Transverse colon (tissue), 4 donors: ENCODE measurements around the gene SEMA4A. TPM values are rescaled to one million over a fixed set of nuclear protein-coding genes. Genes with fewer than 3 reads are reported as not detected.

ENCODE experiments used
- DNase-seq: peaks from one replicate; pipeline ENCODE4 v3.0.0-alpha.2; 2019
- H3K27ac ChIP-seq, 4 donors: fragments of 200-600 bp; sonication (generic); 2 replicates each; pipeline ENCODE4 v1.5.1; 2016 to 2018; ENCODE audit warnings: inconsistent platforms in 4 of 4
- H3K27me3 ChIP-seq: fragments of 200-600 bp; sonication (generic); 2 replicates; pipeline ENCODE4 v1.5.1; 2017; ENCODE audit warnings: inconsistent platforms
- H3K36me3 ChIP-seq, 4 donors: fragments of 200-600 bp; sonication (generic); 2 replicates each; pipeline ENCODE4 v1.5.1; 2017 to 2019; ENCODE audit warnings: inconsistent platforms in 4 of 4
- H3K4me1 ChIP-seq, 4 donors: fragments of 200-600 bp; sonication (generic); 2 replicates each; pipeline ENCODE4 v1.5.1; 2017 to 2020; ENCODE audit warnings: inconsistent platforms in 4 of 4
- H3K4me3 ChIP-seq, 4 donors: fragments of 200-600 bp; sonication (generic); 1 replicate in 1 of 4; 2 replicates in 3 of 4; pipeline versions ENCODE4 v1.5.1 to v1.6.1; 2017 to 2019; ENCODE audit warnings: inconsistent platforms in 4 of 4
- H3K9me3 ChIP-seq, 2 donors: fragments of 200-600 bp; sonication (generic); 2 replicates each; pipeline ENCODE4 v1.5.1; 2017 to 2019; ENCODE audit warnings: inconsistent platforms in 2 of 2
- EP300 ChIP-seq: sonication (generic); formaldehyde crosslinking; IDR thresholded peaks from one replicate; pipeline ENCODE4 v1.6.1; 2017; ENCODE audit warnings: antibody characterized with exemption, low read depth
- POLR2A ChIP-seq: fragments of 450-650 bp; IDR thresholded peaks from one replicate; pipeline ENCODE4 v1.6.1; 2016; ENCODE audit warnings: antibody characterized with exemption, mild to moderate bottlenecking, moderate library complexity
- POLR2AphosphoS5 ChIP-seq, 3 donors: sonication (generic); formaldehyde crosslinking; IDR thresholded peaks; one replicate each; pipeline ENCODE4 v1.6.1; 2016; ENCODE audit warnings: antibody characterized with exemption in 3 of 3
- WGBS, 2 donors: methylation state at CpG; one replicate each; pipeline ENCODE4 v1.1.5; 2018; ENCODE audit warnings: low coverage in 1 of 2; 5-methylcytosine and 5-hydroxymethylcytosine counted together
- in situ Hi-C, 4 donors: fragments of 200-750 bp; cut with MboI; loops; one replicate each; pipeline versions ENCODE4 v1.15.0 to v1.15.1; 2017; ENCODE audit warnings: low sequenced_read_pairs in 3 of 4, low pct_ligation_motif_present in 1 of 4, low pct_unique_long_range_greater_than_20kb in 1 of 4
- intact Hi-C: fragments of 100-400 bp; cut with DNase I; formaldehyde crosslinking; loops from one replicate; pipeline ENCODE4 v1.15.1; 2023; ENCODE audit warnings: low total_unique reads
- total RNA-seq, 4 donors: library from RNA; depleted of rRNA; stranded (reverse); fragments of >200 nt; gene quantifications; one replicate each; pipeline ENCODE4 v1.1.0, GENCODE V29; 2016
- TF ChIP-seq, protein P1 (sequence below), 5 experiments: fragments of 200-600 bp in 3 of 5; fragments of 450-650 bp in 2 of 5; sonication (generic) in 3 of 5; IDR thresholded peaks; 1 replicate in 2 of 5; 2 replicates in 3 of 5; pipeline ENCODE4 v1.5.1; 2016 to 2017; ENCODE audit warnings: antibody characterized with exemption in 5 of 5, inconsistent platforms in 3 of 5, mild to moderate bottlenecking in 2 of 5, moderate library complexity in 1 of 5

SEMA4A gene
- total RNA-seq, 4 donors from 2014 or later = 2.6 to 6.0 (median 4.8) TPM; not detected in 1

DNA sequence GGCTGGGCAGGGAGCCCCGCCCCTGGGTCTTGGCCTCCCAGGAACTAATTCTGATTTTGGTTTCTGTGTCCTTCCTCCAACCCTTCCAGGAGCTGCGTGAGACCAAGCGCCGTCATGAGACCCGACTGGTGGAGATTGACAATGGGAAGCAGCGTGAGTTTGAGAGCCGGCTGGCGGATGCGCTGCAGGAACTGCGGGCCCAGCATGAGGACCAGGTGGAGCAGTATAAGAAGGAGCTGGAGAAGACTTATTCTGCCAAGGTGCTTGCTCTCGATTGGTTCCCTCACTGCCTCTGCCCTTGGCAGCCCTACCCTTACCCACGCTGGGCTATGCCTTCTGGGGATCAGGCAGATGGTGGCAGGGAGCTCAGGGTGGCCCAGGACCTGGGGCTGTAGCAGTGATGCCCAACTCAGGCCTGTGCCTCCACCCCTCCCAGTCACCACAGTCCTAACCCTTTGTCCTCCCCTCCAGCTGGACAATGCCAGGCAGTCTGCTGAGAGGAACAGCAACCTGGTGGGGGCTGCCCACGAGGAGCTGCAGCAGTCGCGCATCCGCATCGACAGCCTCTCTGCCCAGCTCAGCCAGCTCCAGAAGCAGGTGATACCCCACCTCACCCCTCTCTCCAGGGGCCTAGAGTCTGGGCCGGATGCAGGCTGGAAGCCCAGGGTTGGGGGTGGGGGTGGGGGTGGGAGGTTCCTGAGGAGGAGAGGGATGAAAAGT, 18.5 kb upstream of the SEMA4A start:
- Histone ChIP-seq H3K36me3 (peaks cover 0 to 88% (median 45%) of the 10 kb centered on the region in 4 donors), H3K27ac (no peak overlapping the region), H3K4me1 (peaks cover 3 to 9% (median 8%) of the 10 kb centered on the region in 4 donors), H3K4me3 (no peak overlapping the region), H3K9me3 (no peaks in the 10 kb centered on the region), H3K27me3 (no peaks in the 10 kb centered on the region)
- 92% methylated on average over 18 of the region's 18 CpGs; no CpG with 5 or more reads in 1 of the 2 donors for WGBS, 2 donors
- DNase-seq = no peak
- TF ChIP-seq POLR2A = no peak
- in situ Hi-C loops (loop anchor here in 3 of 4 donors (5.0 kb wide), 3 partner anchors 38 to 48 kb away; no protein-coding TSS in a partner anchor), intact Hi-C loops (no loop called here)

DNA sequence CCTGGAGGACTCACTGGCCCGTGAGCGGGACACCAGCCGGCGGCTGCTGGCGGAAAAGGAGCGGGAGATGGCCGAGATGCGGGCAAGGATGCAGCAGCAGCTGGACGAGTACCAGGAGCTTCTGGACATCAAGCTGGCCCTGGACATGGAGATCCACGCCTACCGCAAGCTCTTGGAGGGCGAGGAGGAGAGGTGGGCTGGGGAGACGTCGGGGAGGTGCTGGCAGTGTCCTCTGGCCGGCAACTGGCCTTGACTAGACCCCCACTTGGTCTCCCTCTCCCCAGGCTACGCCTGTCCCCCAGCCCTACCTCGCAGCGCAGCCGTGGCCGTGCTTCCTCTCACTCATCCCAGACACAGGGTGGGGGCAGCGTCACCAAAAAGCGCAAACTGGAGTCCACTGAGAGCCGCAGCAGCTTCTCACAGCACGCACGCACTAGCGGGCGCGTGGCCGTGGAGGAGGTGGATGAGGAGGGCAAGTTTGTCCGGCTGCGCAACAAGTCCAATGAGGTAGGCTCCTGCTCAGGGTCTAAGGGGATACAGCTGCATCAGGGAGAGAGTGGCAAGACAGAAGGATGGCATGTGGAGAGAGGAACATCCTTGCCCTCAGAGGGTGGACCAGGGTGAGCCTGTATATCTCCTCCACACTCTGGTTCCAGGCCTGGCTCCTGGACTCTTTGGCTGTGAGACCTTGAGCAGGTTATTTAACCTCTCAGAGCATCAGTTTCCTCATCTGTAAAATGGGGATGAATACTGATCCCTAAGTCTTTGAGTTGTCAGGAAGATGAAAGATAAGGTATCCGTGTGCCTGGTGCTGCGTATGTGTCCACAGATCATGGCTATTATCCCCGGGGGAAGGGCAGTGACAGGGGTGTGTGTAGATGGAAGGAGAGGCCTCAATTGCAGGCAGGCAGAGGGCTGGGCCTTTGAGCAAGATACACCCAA, 17.2 kb upstream of the SEMA4A start:
- intact Hi-C loops (no loop called here), in situ Hi-C loops (no loop called here)
- no peaks in the 10 kb centered on the region for H3K27me3 ChIP-seq
- H3K27ac ChIP-seq = no peak overlapping the region
- H3K9me3 ChIP-seq = no peaks in the 10 kb centered on the region
- H3K36me3 ChIP-seq = peaks cover 0 to 80% (median 41%) of the 10 kb centered on the region in 4 donors
- H3K4me1 ChIP-seq = peaks cover 0 to 11% (median 5%) of the 10 kb centered on the region in 4 donors
- no peak for DNase-seq
- 91% methylated on average over 34 of the region's 34 CpGs; no CpG with 5 or more reads in 1 of the 2 donors for WGBS, 2 donors
- no peak overlapping the region for H3K4me3 ChIP-seq
- TF ChIP-seq, protein P1, sequence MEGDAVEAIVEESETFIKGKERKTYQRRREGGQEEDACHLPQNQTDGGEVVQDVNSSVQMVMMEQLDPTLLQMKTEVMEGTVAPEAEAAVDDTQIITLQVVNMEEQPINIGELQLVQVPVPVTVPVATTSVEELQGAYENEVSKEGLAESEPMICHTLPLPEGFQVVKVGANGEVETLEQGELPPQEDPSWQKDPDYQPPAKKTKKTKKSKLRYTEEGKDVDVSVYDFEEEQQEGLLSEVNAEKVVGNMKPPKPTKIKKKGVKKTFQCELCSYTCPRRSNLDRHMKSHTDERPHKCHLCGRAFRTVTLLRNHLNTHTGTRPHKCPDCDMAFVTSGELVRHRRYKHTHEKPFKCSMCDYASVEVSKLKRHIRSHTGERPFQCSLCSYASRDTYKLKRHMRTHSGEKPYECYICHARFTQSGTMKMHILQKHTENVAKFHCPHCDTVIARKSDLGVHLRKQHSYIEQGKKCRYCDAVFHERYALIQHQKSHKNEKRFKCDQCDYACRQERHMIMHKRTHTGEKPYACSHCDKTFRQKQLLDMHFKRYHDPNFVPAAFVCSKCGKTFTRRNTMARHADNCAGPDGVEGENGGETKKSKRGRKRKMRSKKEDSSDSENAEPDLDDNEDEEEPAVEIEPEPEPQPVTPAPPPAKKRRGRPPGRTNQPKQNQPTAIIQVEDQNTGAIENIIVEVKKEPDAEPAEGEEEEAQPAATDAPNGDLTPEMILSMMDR (IDR thresholded peaks at IDR 0.05) = no peak
- TF ChIP-seq EP300 = no peak
- no peak for TF ChIP-seq POLR2AphosphoS5 (IDR thresholded peaks at IDR 0.05)
- no peak for TF ChIP-seq POLR2A

DNA sequence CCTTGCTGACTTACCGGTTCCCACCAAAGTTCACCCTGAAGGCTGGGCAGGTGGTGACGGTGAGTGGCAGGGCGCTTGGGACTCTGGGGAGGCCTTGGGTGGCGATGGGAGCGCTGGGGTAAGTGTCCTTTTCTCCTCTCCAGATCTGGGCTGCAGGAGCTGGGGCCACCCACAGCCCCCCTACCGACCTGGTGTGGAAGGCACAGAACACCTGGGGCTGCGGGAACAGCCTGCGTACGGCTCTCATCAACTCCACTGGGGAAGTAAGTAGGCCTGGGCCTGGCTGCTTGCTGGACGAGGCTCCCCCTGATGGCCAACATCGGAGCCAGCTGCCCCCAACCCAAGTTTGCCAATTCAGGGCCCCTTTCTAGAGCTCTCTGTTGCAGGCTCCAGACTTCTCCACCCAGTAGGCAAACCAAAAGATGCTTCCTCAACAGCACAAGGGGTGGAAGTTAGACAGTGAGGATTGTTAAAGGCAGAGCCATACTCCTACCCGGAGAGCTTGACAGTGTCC, 16.4 kb upstream of the SEMA4A start:
- Histone ChIP-seq H3K36me3 (peaks cover 0 to 73% (median 37%) of the 10 kb centered on the region in 4 donors), H3K27me3 (no peaks in the 10 kb centered on the region), H3K27ac (no peak overlapping the region), H3K9me3 (no peaks in the 10 kb centered on the region), H3K4me3 (no peak overlapping the region), H3K4me1 (peaks cover 0 to 15% (median 9%) of the 10 kb centered on the region in 4 donors)
- intact Hi-C loops (no loop called here), in situ Hi-C loops (no loop called here)
- WGBS, 2 donors = 60 to 83% methylated on average over 1 to 12 of the region's 12 CpGs
- TF ChIP-seq POLR2AphosphoS5 (IDR thresholded peaks at IDR 0.05) (no peak), EP300 (no peak), POLR2A (no peak)
- TF ChIP-seq, protein P1 (IDR thresholded peaks at IDR 0.05) = no peak
- DNase-seq = no peak

DNA sequence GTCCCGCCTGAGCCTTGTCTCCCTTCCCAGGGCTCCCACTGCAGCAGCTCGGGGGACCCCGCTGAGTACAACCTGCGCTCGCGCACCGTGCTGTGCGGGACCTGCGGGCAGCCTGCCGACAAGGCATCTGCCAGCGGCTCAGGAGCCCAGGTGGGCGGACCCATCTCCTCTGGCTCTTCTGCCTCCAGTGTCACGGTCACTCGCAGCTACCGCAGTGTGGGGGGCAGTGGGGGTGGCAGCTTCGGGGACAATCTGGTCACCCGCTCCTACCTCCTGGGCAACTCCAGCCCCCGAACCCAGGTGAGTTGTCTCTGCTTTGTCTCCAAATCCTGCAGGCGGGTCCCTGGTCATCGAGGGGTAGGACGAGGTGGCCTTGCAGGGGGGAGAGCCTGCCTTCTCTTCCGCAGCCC, 14.9 kb upstream of the SEMA4A start:
- peaks cover 0 to 60% (median 33%) of the 10 kb centered on the region in 4 donors for H3K36me3 ChIP-seq
- intact Hi-C loops = no loop called here
- no peaks in the 10 kb centered on the region for H3K9me3 ChIP-seq
- TF ChIP-seq EP300 (no peak), POLR2AphosphoS5 (IDR thresholded peaks at IDR 0.05) (no peak), POLR2A (no peak)
- TF ChIP-seq, protein P1 (IDR thresholded peaks at IDR 0.05) = no peak
- in situ Hi-C loops = no loop called here
- no peak overlapping the region for H3K27ac ChIP-seq
- no peak overlapping the region for H3K4me3 ChIP-seq
- DNase-seq = no peak
- 94% methylated on average over 21 of the region's 22 CpGs; no CpG with 5 or more reads in 1 of the 2 donors for WGBS, 2 donors
- H3K4me1 ChIP-seq = peaks cover 0 to 15% (median 9%) of the 10 kb centered on the region in 4 donors
- no peaks in the 10 kb centered on the region for H3K27me3 ChIP-seq
